Epithelial cell of esophagus (primary cell): ENCODE results near the gene MED10.

Source experiments
- DNase-seq: peaks from one replicate; pipeline ENCODE4 v3.0.0; 2010; ENCODE audit warnings: low read depth
- H3K4me3 ChIP-seq: 2 replicates; pipeline ENCODE4 v1.5.1; 2011; ENCODE audit warnings: mild to moderate bottlenecking, low read length, control low read depth
- TF ChIP-seq, protein P1 (sequence below): IDR thresholded peaks from 2 replicates; pipeline ENCODE4 v1.5.1; 2011; ENCODE audit warnings: low read depth, mild to moderate bottlenecking, low read length, control low read depth, inconsistent platforms; ENCODE audit not compliant: insufficient read depth; ENCODE audit errors: missing control alignments

The MED10 gene

DNA sequence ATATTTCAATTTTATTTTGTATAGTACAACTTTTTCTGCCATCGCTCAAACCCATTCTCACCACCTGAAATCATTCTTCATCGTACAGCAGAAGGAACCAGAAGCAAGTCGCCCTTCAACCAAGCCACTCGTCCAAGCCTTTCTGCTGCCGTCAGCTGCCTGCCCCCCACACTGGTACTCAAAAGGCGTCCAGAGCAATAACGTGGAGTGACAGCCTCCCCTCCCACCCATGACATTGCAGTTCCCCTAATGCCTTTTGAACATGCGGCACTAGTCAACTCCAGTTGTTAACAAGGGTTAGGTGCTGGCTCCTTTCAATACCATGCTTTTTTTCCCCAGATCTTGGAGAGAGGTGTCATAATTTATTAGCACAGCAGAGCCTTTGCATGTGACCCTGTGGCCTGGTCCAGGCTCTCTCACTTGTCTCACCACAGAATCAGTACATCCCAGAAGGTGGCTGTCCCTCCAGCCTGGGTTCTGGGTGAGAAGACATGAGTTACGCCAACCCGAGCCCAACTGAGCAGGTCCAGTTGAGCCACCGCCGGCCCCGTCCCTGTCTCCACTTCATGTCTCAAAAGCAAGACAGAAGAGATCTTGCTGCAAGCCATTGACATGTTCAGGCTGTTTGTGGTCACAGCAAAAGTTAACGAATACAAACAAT is 20.4 kb upstream of the MED10 start:
- DNase-seq: no peak
- TF ChIP-seq, protein P1, sequence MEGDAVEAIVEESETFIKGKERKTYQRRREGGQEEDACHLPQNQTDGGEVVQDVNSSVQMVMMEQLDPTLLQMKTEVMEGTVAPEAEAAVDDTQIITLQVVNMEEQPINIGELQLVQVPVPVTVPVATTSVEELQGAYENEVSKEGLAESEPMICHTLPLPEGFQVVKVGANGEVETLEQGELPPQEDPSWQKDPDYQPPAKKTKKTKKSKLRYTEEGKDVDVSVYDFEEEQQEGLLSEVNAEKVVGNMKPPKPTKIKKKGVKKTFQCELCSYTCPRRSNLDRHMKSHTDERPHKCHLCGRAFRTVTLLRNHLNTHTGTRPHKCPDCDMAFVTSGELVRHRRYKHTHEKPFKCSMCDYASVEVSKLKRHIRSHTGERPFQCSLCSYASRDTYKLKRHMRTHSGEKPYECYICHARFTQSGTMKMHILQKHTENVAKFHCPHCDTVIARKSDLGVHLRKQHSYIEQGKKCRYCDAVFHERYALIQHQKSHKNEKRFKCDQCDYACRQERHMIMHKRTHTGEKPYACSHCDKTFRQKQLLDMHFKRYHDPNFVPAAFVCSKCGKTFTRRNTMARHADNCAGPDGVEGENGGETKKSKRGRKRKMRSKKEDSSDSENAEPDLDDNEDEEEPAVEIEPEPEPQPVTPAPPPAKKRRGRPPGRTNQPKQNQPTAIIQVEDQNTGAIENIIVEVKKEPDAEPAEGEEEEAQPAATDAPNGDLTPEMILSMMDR: no peak
- no peak overlapping the region for H3K4me3 ChIP-seq

DNA sequence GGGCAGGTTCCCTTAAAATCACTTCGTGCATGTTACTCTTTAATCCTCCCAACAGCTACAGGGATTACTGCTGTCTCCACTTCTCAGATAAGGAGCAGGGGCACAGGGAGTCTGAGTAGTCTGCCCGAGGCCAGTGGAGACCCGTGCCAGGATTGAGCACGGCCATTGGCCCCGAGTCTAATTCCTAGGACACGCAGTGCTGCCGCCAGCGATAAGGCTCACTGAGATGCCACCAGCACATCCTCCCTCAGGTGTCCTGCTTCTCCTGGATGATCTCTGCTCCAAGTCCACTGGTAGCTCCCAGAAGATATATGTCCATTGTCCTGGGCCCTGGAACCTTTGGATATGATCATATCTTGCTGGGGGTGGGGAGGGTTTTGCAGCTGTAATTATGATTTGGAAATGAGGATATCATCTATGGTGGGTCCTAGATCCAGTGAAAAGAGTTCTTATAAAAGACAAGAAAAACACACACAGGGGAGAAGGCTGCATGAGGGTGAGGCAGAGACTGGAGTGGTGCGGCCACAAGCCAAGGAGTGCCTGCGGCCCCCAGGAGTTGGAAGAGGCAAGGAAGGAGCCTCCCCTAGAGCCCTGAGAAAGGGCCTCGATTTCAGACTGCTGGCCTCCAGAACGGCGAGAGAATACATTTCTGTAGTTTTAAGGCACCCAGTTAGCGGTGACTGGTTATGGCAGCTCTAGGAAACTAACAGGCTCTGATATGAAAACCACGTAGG is 19.4 kb upstream of the MED10 start:
- no peak overlapping the region for H3K4me3 ChIP-seq
- DNase-seq: no peak
- TF ChIP-seq, protein P1: no peak

DNA sequence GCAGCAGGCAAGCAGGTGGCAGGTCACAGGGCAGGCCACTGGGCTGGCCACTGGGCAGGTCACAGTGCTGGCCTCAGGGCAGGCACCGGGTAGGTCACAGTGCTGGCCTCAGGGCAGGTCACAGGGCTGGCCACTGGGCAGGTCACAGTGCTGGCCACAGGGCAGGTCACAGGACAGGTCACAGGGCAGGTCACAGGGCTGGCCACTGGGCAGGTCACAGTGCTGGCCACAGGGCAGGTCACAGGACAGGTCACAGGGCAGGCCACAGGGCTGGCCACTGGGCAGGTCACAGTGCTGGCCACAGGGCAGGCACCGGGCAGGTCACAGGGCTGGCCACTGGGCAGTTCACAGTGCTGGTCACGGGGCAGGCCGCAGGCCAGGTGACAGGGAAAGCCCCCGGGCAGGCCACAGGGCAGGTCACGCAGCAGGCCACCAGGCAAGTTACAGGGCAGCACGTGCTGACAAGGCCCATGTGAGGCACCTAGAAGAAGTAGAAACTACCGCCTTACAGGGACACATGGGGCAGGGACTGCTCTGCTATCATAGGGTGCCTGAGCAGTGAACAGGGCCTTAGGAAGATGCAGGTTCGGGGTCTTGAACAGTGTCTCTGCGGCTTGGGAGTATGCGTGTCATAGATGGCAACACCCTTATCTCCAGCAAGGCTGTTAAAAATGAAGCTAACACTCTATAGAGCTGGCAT is 18.6 kb upstream of the MED10 start:
- no peak for DNase-seq
- TF ChIP-seq, protein P1: no peak
- H3K4me3 ChIP-seq: no peak overlapping the region

DNA sequence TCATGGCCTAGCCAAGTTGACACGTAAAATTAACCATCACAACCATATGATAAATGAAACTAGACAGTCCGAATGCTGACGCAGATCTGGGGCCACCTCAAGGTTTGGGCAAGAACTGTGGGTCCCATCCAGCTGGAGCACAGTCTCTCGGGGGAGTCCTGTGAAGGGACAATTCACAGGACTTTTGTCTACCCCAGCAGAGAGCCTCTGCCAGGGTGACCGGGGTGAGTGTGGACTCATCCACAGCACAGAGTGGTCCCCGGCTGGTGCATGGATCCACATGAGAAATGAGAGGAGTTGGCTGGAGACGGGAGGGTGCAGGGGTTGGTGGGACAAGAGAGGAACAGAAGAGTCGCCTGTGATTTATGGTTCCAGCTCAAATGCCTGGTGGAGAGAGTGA is 17.7 kb upstream of the MED10 start:
- TF ChIP-seq, protein P1: no peak
- no peak overlapping the region for H3K4me3 ChIP-seq
- DNase-seq: no peak

DNA sequence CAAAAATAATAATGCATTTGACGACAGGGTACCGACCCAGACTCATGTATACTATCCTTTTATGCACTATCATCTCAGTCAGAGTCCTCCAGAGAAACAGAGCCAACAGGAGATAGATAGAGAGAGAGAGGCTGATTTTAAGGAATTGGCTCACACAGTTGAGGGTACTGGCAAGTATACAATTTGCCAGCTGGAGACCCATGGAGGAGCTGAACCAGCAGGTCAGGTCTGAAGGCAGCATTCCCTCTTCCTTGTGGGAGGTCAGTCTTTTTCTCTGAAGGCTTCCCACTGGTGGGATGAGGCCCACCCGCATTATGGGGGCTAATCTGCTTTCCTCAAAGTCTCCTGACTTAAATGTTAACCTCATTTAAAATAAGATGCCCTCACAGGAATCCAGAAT is 17.3 kb upstream of the MED10 start:
- DNase-seq: no peak
- TF ChIP-seq, protein P1: no peak
- no peak overlapping the region for H3K4me3 ChIP-seq

DNA sequence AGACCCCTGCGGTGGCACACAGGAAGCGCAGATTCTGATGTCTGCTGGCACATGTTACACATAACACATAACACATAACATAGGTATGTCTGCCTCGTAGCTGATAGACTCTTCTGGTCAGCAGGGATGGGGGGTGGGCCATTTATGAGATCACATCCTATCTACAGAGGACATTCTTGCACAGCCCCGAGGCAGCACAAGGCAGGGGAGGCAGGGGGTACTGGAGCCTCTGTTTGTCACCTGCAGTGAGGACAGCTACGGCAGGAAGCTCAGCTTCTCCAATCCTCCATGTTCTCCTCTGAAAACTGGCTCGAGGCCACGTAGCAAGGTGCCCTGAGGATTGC is 16.7 kb upstream of the MED10 start:
- no peak overlapping the region for H3K4me3 ChIP-seq
- TF ChIP-seq, protein P1: no peak
- no peak for DNase-seq
